Stimulated activated CD8-positive, alpha-beta memory T cell treated with anti-CD3 and anti-CD28 coated beads, Interleukin-7, amount 100 ng/mL, for 24 hours (primary cell): Measurements from ENCODE around the gene STPG4.

Source experiments
- DNase-seq: peaks from one replicate; pipeline ENCODE4 v3.0.0-alpha.2; 2020; ENCODE audit warnings: low read depth

Gene STPG4

GRCh38 chr2:47052847-47053246 lies 102.3 kb downstream of the STPG4 start:
- DNase-seq = no peak

GRCh38 chr2:47051562-47051961 lies 103.5 kb downstream of the STPG4 start:
- no peak for DNase-seq

DNA sequence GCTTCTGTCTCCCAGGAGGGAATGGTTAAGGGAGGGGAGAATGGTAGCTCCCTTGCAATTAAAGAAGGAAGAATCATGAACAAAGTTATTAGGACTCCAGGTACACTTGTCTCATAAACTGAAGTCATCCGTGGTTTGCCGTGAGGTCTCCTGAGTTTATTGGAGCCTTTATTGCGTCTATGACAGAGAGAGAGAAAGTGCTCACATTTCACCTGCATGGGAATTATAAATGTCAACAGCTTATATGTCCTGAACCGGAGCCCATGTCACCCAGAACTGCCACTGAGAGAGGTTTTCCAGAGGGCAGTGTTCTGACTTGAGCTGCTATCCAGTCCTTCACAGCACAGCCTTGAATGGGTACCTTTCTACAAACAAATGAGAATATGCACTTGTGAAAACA lies 104.3 kb downstream of the STPG4 start:
- DNase-seq = no peak

DNA sequence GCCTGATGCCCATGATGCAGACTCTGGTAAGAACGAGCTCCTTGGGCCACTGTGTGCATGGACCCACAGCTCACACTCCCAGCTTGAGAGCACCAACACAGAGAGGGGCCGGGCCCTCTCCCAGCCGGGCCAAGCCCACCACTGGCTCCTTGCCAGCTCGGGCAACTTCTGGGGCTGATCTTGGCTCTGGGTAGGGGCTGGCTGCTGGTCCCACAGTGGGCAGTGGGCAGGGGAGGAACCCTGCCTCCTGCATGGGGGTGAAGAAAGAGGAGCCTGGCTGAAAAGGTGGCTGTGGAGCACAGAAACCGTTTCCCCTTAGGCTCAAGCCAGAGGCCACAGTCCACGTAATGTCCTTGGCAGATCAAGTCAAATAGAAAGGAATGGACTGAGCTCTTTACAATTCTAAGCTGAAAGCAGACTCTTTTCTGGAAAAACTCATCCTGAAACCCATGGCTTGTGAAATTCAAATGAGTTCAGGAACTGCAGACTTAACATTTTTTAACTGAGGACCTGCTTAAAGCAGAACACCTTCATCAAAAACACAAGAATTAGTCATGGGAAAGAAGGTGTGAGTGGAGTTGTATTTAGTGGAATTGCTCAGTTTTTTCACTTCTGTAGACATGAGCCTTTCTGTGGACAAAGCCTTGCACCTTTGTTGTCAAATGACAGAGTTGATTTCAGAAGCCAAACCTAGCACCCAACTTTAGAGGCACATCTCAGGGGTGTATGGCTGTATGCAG lies 104.9 kb downstream of the STPG4 start:
- DNase-seq = no peak

GRCh38 chr2:47049502-47049901 lies 105.6 kb downstream of the STPG4 start:
- no peak for DNase-seq

- DNase-seq = no peak
These were observed 106.2 kb downstream of the STPG4 start for GRCh38 chr2:47048801-47049480.

- no peak for DNase-seq
These were observed 108.8 kb downstream of the STPG4 start for GRCh38 chr2:47046271-47046670.

DNA sequence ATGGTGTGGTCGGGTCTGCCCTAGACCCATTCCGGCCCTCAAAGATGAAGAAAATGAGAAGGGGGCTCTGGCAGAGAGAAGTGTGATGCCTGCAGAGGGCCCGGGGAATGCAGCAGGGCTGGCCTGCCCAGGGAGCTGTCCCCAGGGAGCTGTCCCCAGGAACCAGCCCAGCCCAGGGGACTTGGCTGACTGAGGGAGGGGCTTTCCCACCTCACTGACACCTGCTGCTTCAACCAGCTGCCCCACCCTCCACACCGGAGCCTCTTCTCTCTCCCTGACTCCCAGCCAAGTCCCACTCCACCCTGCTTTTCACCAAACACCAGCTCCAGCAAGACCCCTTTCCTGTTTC lies 111.2 kb downstream of the STPG4 start:
- DNase-seq = no peak

- no peak for DNase-seq
These were observed 111.8 kb downstream of the STPG4 start for GRCh38 chr2:47043142-47043890.

GRCh38 chr2:47041891-47042684 lies 113.0 kb downstream of the STPG4 start:
- DNase-seq = no peak

DNA sequence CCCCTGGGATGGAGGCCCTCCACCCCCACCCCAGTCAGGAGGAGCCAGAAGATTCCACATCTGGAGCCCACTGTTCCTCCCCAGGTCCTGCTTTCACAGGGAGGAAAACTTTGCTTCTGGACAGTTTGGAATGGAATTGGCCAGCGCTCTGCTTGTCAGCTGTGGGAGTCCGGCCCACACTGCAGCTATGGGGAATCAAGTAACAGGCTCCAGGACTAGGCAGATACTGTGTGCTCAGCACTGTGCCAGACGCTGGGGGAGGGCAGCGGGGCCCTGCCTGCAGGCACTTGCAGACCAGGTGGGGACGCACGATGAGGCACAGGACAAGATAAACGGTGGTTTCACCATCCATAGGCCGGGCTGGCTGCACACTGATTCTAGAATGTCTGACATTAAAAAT lies 114.0 kb downstream of the STPG4 start:
- no peak for DNase-seq

DNA sequence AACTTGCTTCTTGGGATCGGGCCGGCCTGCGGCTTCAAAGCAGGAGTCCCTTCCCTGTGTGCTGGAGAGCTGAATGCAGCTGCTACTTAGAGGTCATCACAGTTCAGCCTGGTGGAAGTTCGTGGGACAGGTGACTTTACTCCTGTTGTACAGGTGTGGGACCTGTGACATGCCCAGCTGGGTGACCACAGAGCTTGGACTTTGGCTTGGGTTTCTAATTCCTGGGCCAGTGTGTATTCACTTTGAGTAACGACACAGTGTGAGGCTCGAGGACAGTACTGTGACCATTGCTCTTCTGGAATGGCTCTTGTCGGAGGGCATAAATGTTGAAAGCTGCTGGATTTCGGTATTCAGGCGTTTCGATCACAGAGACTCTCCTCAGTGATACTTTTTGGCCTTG lies 114.5 kb downstream of the STPG4 start:
- no peak for DNase-seq

DNA sequence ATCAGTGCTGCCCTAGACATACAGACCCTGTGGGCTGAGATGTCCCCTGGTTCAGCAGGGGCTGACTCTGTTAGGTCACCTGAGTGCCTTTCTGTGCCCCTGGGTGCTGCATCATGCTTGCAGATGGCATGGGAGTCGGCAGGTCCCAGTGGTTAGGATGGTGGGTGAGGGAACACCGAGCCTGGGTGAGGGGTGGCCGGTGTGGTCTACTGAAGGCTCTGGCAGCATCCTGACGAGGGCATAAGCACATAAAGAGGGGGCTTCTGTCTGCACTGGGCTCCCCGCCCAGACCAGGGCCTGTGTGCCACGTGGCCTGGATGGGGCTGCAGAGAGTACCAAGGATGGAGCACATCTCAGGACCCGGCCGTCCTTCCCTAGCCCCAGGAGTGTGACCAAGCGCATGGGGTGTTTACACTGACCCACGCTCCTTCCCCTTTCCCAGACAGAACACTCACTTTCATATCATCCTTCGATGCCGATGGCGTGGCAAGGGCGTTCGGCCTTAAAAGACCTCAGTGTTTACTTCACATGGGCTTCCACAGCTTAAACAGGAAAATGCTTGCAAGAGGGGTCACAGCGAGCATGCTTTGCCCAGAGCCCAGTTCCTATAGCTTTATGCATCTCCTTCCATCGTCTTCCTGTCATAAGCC lies 115.1 kb downstream of the STPG4 start:
- no peak for DNase-seq

DNA sequence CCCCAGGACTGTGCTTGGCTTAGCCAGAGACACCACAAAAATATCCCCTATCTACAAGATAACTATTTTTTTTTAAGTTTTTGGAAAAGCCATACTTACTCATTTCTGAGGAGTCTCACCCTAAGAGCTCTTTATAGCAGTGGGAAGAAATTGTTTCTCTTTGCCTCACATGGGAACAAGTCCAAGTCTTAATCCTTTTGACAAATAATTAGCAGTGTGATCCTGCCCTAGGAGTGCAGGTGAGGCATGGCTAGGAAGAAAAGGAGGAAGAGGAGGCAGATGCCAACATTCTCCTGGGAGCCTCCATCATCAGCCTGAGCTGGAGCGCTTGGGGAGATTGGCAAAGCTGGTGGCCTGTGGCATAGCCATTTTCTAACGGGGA lies 115.6 kb downstream of the STPG4 start:
- no peak for DNase-seq

DNA sequence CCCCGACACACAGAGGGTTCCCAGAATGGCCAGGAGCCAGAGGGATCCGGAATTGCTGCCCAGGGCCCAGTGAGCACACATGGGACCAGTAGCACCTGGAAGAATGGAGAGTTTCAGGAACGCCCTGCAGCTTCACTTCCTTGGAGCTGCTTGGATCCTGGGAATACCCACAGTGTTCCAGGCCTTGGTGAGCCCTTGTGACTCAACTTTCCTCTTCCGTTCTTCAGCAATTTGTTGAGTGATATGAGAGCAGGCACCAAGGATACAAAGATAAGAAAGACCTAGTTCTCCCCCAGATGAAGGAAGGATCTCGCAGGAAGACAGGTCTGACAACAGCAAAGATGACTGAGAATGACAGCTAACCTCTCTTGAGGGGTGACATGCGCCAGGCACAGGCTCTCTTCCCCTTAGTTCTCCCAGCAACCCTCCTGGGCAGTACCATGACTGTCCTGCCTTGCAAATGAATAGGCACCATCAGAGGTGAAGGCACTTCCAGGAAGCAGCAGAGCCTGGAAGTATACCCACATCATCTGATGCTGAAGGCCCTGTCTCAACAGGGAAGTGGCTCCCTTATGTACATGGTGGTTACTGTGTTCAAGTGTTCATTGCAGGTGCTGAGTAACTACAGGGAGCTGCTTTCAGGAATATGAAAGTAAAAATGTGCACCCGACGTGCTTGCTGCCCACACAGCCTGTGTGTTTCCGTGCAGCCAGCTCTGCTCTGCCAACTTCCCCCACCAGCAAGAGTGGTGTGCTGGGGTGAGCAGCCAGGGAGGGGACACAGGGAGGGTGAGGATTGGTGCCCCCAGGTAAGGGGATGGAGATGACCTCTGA lies 116.2 kb downstream of the STPG4 start:
- DNase-seq = no peak

DNA sequence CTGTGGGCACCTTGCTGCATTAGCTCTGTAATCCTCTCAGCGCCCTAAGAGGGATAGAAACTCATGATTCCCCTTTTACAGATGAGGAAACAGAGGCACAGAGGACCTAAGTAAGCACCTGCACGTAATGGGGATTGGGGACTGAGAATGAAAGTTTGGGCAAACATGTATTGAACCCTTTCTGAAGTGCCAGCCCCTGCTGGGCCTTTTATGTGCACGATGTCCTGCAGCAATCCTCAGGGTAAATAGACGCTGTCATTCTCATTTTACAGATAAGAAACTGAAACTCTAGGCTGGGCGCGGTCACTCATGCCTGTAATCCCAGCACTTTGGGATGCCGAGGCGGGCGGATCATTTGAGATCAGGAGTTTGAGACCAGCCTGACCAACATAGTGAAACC lies 117.4 kb downstream of the STPG4 start:
- no peak for DNase-seq
